H9 (cell line): ENCODE results near the gene MOB3A. TPM values are rescaled to one million over a fixed set of nuclear protein-coding genes. Genes with fewer than 3 reads are reported as not detected.

ENCODE experiments used
- DNase-seq: peaks from one replicate; pipeline ENCODE4 v3.0.0-alpha.2; 2017
- H2AFZ ChIP-seq: one replicate; pipeline ENCODE4 v1.6.1; 2013; ENCODE audit warnings: mild to moderate bottlenecking, low read length, control low read depth, moderate library complexity
- H2AK5ac ChIP-seq: 2 replicates; pipeline ENCODE4 v1.6.1; 2013; ENCODE audit warnings: low read length, control low read depth, mixed read lengths; ENCODE audit not compliant: insufficient read length
- H2BK120ac ChIP-seq: one replicate; pipeline ENCODE4 v1.6.1; 2013; ENCODE audit warnings: low read depth, mild to moderate bottlenecking, low read length, control low read depth, inconsistent platforms; ENCODE audit not compliant: poor library complexity, severe bottlenecking
- H2BK12ac ChIP-seq: 2 replicates; pipeline ENCODE4 v1.6.1; 2013; ENCODE audit warnings: low read length, control low read depth, mixed read lengths, low read depth; ENCODE audit not compliant: insufficient read length
- H2BK15ac ChIP-seq: 2 replicates; pipeline ENCODE4 v1.6.1; 2013; ENCODE audit warnings: low read depth, low read length, control low read depth
- H2BK20ac ChIP-seq: one replicate; pipeline ENCODE4 v1.6.1; 2013; ENCODE audit warnings: low read depth, mild to moderate bottlenecking, low read length, control low read depth, inconsistent platforms; ENCODE audit not compliant: poor library complexity, severe bottlenecking
- H2BK5ac ChIP-seq: 2 replicates; pipeline ENCODE4 v1.6.1; 2013; ENCODE audit warnings: low read length, control low read depth, mixed read lengths; ENCODE audit not compliant: insufficient read length
- H3K14ac ChIP-seq: 2 replicates; pipeline ENCODE4 v1.6.1; 2013; ENCODE audit warnings: low read length, control low read depth; ENCODE audit not compliant: insufficient read depth
- H3K18ac ChIP-seq: 2 replicates; pipeline ENCODE4 v1.6.1; 2013; ENCODE audit warnings: low read depth, mild to moderate bottlenecking, mixed read lengths, low read length, control low read depth; ENCODE audit not compliant: insufficient read length
- H3K23ac ChIP-seq: 2 replicates; pipeline ENCODE4 v1.6.1; 2013; ENCODE audit warnings: low read length, control low read depth, mixed read lengths, low read depth; ENCODE audit not compliant: insufficient read length
- H3K23me2 ChIP-seq: 2 replicates; pipeline ENCODE4 v1.6.1; 2013; ENCODE audit warnings: low read depth, mild to moderate bottlenecking, mixed read lengths, low read length, control low read depth; ENCODE audit not compliant: insufficient read length, poor library complexity, severe bottlenecking
- H3K27ac ChIP-seq: 2 replicates; pipeline ENCODE4 v1.5.1; 2013; ENCODE audit warnings: low read length, control low read depth, mixed read lengths, low read depth; ENCODE audit not compliant: insufficient read length
- H3K27me3 ChIP-seq: 2 replicates; pipeline ENCODE4 v1.6.1; 2013; ENCODE audit warnings: low read length, control low read depth, inconsistent platforms; ENCODE audit not compliant: insufficient read depth
- H3K4ac ChIP-seq: 2 replicates; pipeline ENCODE4 v1.6.1; 2013; ENCODE audit warnings: low read depth, mild to moderate bottlenecking, control low read depth, inconsistent platforms, low read length, moderate library complexity
- H3K4me1 ChIP-seq: 2 replicates; pipeline ENCODE4 v1.6.1; 2013; ENCODE audit warnings: low read length, control low read depth, inconsistent platforms; ENCODE audit not compliant: insufficient read depth
- H3K4me2 ChIP-seq: 2 replicates; pipeline ENCODE4 v1.6.1; 2013; ENCODE audit warnings: low read length, control low read depth, mixed read lengths; ENCODE audit not compliant: insufficient read length, insufficient read depth
- H3K56ac ChIP-seq: 2 replicates; pipeline ENCODE4 v1.6.1; 2013; ENCODE audit warnings: low read depth, mild to moderate bottlenecking, mixed read lengths, low read length, control low read depth; ENCODE audit not compliant: insufficient read length
- H3K79me1 ChIP-seq: 2 replicates; pipeline ENCODE4 v1.6.1; 2013; ENCODE audit warnings: low read depth, mild to moderate bottlenecking, moderate library complexity, low read length, control low read depth, inconsistent platforms; ENCODE audit not compliant: insufficient read depth, poor library complexity, severe bottlenecking
- H3K79me2 ChIP-seq: 2 replicates; pipeline ENCODE4 v1.6.1; 2013; ENCODE audit warnings: low read length, control low read depth, inconsistent platforms; ENCODE audit not compliant: insufficient read depth
- H3K9ac ChIP-seq: 2 replicates; pipeline ENCODE4 v1.6.1; 2013; ENCODE audit warnings: low read length, control low read depth, mixed read lengths; ENCODE audit not compliant: insufficient read length; ENCODE audit errors: extremely low read depth
- H3K9me3 ChIP-seq: one replicate; pipeline ENCODE4 v1.6.1; 2013; ENCODE audit warnings: low read depth, low read length, inconsistent platforms; ENCODE audit not compliant: control insufficient read depth
- H3T11ph ChIP-seq: one replicate; pipeline ENCODE4 v1.6.1; 2013; ENCODE audit warnings: mild to moderate bottlenecking, low read length, control low read depth, inconsistent platforms
- H4K20me1 ChIP-seq: one replicate; pipeline ENCODE4 v1.6.1; 2013; ENCODE audit not compliant: control insufficient read depth, insufficient read length, insufficient read depth
- H4K5ac ChIP-seq: 2 replicates; pipeline ENCODE4 v1.6.1; 2013; ENCODE audit warnings: low read depth, mild to moderate bottlenecking, mixed read lengths, low read length, control low read depth; ENCODE audit not compliant: insufficient read length
- H4K8ac ChIP-seq: replicated peaks from 2 replicates; pipeline ENCODE4 v1.6.1; 2013; ENCODE audit warnings: low read length, control low read depth, mixed read lengths, low read depth; ENCODE audit not compliant: insufficient read length
- H4K91ac ChIP-seq: 2 replicates; pipeline ENCODE4 v1.6.1; 2013; ENCODE audit warnings: low read depth, mild to moderate bottlenecking, moderate library complexity, mixed read lengths, low read length, control low read depth; ENCODE audit not compliant: insufficient read length
- H3K27ac Mint-ChIP-seq, 3 experiments: 2 replicates in 2 of 3; 3 replicates in 1 of 3; pipeline ENCODE4 v1.8.0; 2020 to 2021; ENCODE audit warnings: mixed read lengths in 3 of 3, mild to moderate bottlenecking in 1 of 3, moderate library complexity in 1 of 3
- H3K27me3 Mint-ChIP-seq: 2 replicates; pipeline ENCODE4 v1.8.0; 2021; ENCODE audit warnings: low read depth, mild to moderate bottlenecking, moderate library complexity, mixed read lengths
- H3K36me3 Mint-ChIP-seq, 3 experiments: 2 replicates in 2 of 3; 3 replicates in 1 of 3; pipeline ENCODE4 v1.8.0; 2020 to 2021; ENCODE audit warnings: low read depth in 3 of 3, mixed read lengths in 3 of 3; ENCODE audit not compliant: insufficient read depth in 1 of 3
- H3K4me1 Mint-ChIP-seq, 2 experiments: 2 replicates each; pipeline ENCODE4 v1.8.0; 2020; ENCODE audit warnings: mixed read lengths in 2 of 2
- H3K4me3 Mint-ChIP-seq, 2 experiments: 2 replicates in 1 of 2; 3 replicates in 1 of 2; pipeline ENCODE4 v1.8.0; 2020 to 2021; ENCODE audit warnings: mild to moderate bottlenecking in 2 of 2, mixed read lengths in 2 of 2, moderate library complexity in 1 of 2
- H3K9me3 Mint-ChIP-seq, 2 experiments: 2 replicates in 1 of 2; 3 replicates in 1 of 2; pipeline ENCODE4 v1.8.0; 2020; ENCODE audit warnings: mild to moderate bottlenecking in 2 of 2, mixed read lengths in 2 of 2, moderate library complexity in 1 of 2
- WGBS: extraction: QIAGEN DNeasy Blood & Tissue Kit; methylation state at CpG from one replicate; pipeline ENCODE4 v1.1.7; 2013; ENCODE audit warnings: missing lambda C conversion rate, low lambda C conversion rate, mixed read lengths; ENCODE audit not compliant: insufficient read length; ENCODE audit errors: extremely low coverage; 5-methylcytosine and 5-hydroxymethylcytosine counted together
- total RNA-seq: library from RNA; stranded (reverse); gene quantifications from 2 replicates; pipeline ENCODE4 v1.2.1, GENCODE V29; 2021
- TF ChIP-seq, protein P1 (sequence below): fragments of 200-600 bp; sonication (generic); conservative IDR thresholded peaks from 3 replicates; pipeline ENCODE4 v1.8.0; 2021; ENCODE audit warnings: antibody characterized with exemption, mild to moderate bottlenecking

MOB3A gene
- total RNA-seq, 1 experiment from 2014 or later, result 11.5 TPM

DNA sequence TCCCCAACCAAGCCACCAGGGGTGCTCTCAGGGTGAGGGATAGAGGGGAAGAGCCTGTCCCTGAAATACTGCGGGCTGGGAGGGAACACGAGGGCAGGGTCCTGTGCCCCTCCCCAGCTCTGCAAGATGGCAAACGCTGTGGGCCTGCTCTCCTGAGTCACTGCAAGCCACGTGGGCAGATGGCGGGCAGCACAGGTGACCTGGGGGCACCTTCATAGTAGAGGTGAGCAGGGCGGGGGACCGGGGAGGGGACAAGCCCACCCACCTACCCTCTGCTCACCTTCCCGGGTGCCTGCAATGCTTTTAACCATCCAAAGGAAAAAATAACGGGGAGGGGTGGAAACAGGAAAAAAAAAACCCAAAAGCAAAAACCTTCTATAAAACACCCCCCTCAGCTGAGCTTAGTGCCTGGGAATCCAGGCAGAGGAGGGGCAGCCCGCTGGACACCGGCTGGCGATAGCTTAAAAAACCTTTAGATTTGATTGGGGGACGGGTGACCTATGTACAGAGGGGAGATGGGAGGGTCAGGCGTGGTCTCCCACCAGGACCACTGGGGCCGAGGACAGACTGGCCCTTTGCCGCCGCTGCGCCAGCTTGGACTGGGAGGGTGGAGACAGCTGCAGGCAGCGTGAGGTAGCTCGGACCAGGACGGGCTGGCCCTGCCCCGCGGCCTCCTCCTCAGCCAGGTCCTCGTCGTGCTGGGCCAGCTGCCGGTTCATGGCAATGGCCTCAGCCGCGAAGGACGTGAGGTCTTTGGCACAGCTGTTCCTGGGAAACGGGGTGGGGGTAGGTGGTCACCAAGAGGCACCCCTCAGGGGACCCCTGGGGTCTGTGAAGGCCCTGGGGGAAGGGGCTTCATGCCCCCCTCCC, 56.8 kb downstream of the MOB3A start:
- H4K5ac ChIP-seq, result no peak overlapping the region
- no peaks in the 10 kb centered on the region; the same call in 1 of the 2 replicates for H3K27me3 Mint-ChIP-seq
- no peak overlapping the region for H3T11ph ChIP-seq
- H3K14ac ChIP-seq, result no peak overlapping the region
- peaks cover 4% of the 10 kb centered on the region for H3K79me1 ChIP-seq
- no peak overlapping the region for H3K4me2 ChIP-seq
- H2AK5ac ChIP-seq, result no peak overlapping the region
- H4K20me1 ChIP-seq, result peaks cover 2% of the 10 kb centered on the region
- no peak overlapping the region for H4K8ac ChIP-seq
- peak overlapping the region in 1 of 3 experiments; percentile 68; a peak in 1 of 7 replicates for H3K27ac Mint-ChIP-seq
- H2AFZ ChIP-seq, result no peak overlapping the region
- no peak overlapping the region for H3K56ac ChIP-seq
- no peaks in the 10 kb centered on the region for H3K27me3 ChIP-seq
- H2BK5ac ChIP-seq, result no peak overlapping the region
- no peak overlapping the region for H2BK12ac ChIP-seq
- H4K91ac ChIP-seq, result no peak overlapping the region
- H3K4me1 Mint-ChIP-seq, result peaks cover 8 to 26% of the 10 kb centered on the region in 2 experiments
- no peak overlapping the region for H2BK120ac ChIP-seq
- no peaks in the 10 kb centered on the region; the same call in 1 of the 2 replicates for H3K4me1 ChIP-seq
- no peak overlapping the region for H2BK15ac ChIP-seq
- H3K4me3 Mint-ChIP-seq, result no peak overlapping the region
- TF ChIP-seq, protein P1, sequence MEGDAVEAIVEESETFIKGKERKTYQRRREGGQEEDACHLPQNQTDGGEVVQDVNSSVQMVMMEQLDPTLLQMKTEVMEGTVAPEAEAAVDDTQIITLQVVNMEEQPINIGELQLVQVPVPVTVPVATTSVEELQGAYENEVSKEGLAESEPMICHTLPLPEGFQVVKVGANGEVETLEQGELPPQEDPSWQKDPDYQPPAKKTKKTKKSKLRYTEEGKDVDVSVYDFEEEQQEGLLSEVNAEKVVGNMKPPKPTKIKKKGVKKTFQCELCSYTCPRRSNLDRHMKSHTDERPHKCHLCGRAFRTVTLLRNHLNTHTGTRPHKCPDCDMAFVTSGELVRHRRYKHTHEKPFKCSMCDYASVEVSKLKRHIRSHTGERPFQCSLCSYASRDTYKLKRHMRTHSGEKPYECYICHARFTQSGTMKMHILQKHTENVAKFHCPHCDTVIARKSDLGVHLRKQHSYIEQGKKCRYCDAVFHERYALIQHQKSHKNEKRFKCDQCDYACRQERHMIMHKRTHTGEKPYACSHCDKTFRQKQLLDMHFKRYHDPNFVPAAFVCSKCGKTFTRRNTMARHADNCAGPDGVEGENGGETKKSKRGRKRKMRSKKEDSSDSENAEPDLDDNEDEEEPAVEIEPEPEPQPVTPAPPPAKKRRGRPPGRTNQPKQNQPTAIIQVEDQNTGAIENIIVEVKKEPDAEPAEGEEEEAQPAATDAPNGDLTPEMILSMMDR, result no peak
- no peak overlapping the region for H3K4ac ChIP-seq
- peaks cover 6 to 10% of the 10 kb centered on the region in 2 experiments; a peak in 4 of 5 replicates for H3K9me3 Mint-ChIP-seq
- H3K79me2 ChIP-seq, result no peaks in the 10 kb centered on the region
- WGBS, result no CpG with 5 or more reads among the region's 30 CpGs
- H3K9me3 ChIP-seq, result no peaks in the 10 kb centered on the region
- H3K36me3 Mint-ChIP-seq, result peaks cover 7 to 26% (median 23%) of the 10 kb centered on the region in 3 experiments
- no peak overlapping the region for H2BK20ac ChIP-seq
- H3K9ac ChIP-seq, result no peak overlapping the region
- peak; percentile 32 for DNase-seq
- H3K27ac ChIP-seq, result no peak overlapping the region
- H3K23me2 ChIP-seq, result no peaks in the 10 kb centered on the region
- no peak overlapping the region for H3K23ac ChIP-seq
- no peak overlapping the region for H3K18ac ChIP-seq
